PC-9 (cell line): Measurements from ENCODE around the gene DDX49. TPM values are rescaled to one million over a fixed set of nuclear protein-coding genes. Genes with fewer than 3 reads are reported as not detected.

Experiments
- BruUV-seq: library from RNA; stranded (reverse); fragments of 400-500 nt; replicated peaks from 2 replicates; lab custom pipeline; 2021; lab: Mats Ljungman, UMichigan
- CTCF ChIA-PET: fragments of 300-600 bp; sonication (Branson Sonifier 250); formaldehyde crosslinking; loops from one replicate; lab custom pipeline; 2022; ENCODE audit warnings: antibody characterized with exemption; lab: Charles Lee
- POLR2A ChIA-PET: fragments of 300-600 bp; sonication (Branson Sonifier 250); formaldehyde crosslinking; loops from one replicate; lab custom pipeline; 2022; ENCODE audit warnings: antibody characterized with exemption; ENCODE audit not compliant: unreplicated experiment; lab: Charles Lee
- DNase-seq, 2 experiments: peaks; one replicate each; pipeline versions ENCODE4 v3.0.0 to v3.0.0-alpha.2; 2015 to 2022; ENCODE audit warnings: mixed read lengths in 1 of 2
- H2AFZ ChIP-seq: fragments of 200-600 bp; sonication (generic); 2 replicates; pipeline ENCODE4 v1.8.1; 2017; ENCODE audit warnings: antibody characterized with exemption
- H3F3A ChIP-seq: fragments of 200-600 bp; sonication (generic); 2 replicates; pipeline ENCODE4 v1.8.1; 2017; ENCODE audit warnings: antibody characterized with exemption, mild to moderate bottlenecking, low read depth; ENCODE audit not compliant: insufficient read depth
- H3K27ac ChIP-seq: fragments of 200-600 bp; sonication (generic); 2 replicates; pipeline ENCODE4 v1.6.1; 2016; ENCODE audit warnings: mixed run types
- H3K27me3 ChIP-seq: fragments of 200-600 bp; sonication (generic); 2 replicates; pipeline ENCODE4 v1.6.1; 2016; ENCODE audit warnings: low read depth, mixed run types; ENCODE audit not compliant: insufficient read depth
- H3K36me3 ChIP-seq: fragments of 200-600 bp; sonication (generic); 2 replicates; pipeline ENCODE4 v1.6.1; 2016; ENCODE audit warnings: low read depth, mixed run types
- H3K4me1 ChIP-seq: fragments of 200-600 bp; sonication (generic); replicated peaks from 2 replicates; pipeline ENCODE4 v1.6.1; 2016; ENCODE audit warnings: mixed run types; ENCODE audit not compliant: insufficient read depth
- H3K4me2 ChIP-seq: fragments of 200-600 bp; sonication (generic); 2 replicates; pipeline ENCODE4 v1.6.1; 2017; ENCODE audit warnings: mixed run types
- H3K4me3 ChIP-seq: fragments of 200-600 bp; sonication (generic); 2 replicates; pipeline ENCODE4 v1.6.1; 2016; ENCODE audit warnings: mixed run types
- H3K79me2 ChIP-seq: fragments of 200-600 bp; sonication (generic); 2 replicates; pipeline ENCODE4 v1.6.1; 2017; ENCODE audit warnings: low read depth, mixed run types
- H3K9me2 ChIP-seq: fragments of 200-600 bp; sonication (generic); 2 replicates; pipeline ENCODE4 v1.8.1; 2017; ENCODE audit warnings: mild to moderate bottlenecking; ENCODE audit not compliant: insufficient read depth
- H3K9me3 ChIP-seq: fragments of 200-600 bp; sonication (generic); 2 replicates; pipeline ENCODE4 v1.8.1; 2016; ENCODE audit warnings: low read depth; ENCODE audit not compliant: insufficient read depth
- H4K20me1 ChIP-seq: fragments of 200-600 bp; sonication (generic); 2 replicates; pipeline ENCODE4 v1.8.1; 2017; ENCODE audit not compliant: insufficient read depth
- EZH2 ChIP-seq: fragments of 200-600 bp; sonication (generic); IDR thresholded peaks from 2 replicates; pipeline ENCODE4 v1.8.0; 2017; ENCODE audit warnings: antibody characterized with exemption, low read depth
- intact Hi-C: fragments of 100-400 bp; cut with micrococcal nuclease; formaldehyde crosslinking; loops from one replicate; pipeline ENCODE4 v1.10.0; 2022; ENCODE audit not compliant: unreplicated experiment
- total RNA-seq: library from RNA; stranded (reverse); gene quantifications from 2 replicates; pipeline ENCODE4 v1.2.3, GENCODE V29; 2021
- TF ChIP-seq, protein P1 (sequence below): fragments of 200-600 bp; sonication (generic); conservative IDR thresholded peaks from 2 replicates; pipeline ENCODE4 v1.6.1; 2017; ENCODE audit warnings: mixed run types, antibody characterized with exemption, mild to moderate bottlenecking, moderate library complexity

The DDX49 gene
- total RNA-seq, 1 experiment from 2014 or later: 41.2 TPM

DNA sequence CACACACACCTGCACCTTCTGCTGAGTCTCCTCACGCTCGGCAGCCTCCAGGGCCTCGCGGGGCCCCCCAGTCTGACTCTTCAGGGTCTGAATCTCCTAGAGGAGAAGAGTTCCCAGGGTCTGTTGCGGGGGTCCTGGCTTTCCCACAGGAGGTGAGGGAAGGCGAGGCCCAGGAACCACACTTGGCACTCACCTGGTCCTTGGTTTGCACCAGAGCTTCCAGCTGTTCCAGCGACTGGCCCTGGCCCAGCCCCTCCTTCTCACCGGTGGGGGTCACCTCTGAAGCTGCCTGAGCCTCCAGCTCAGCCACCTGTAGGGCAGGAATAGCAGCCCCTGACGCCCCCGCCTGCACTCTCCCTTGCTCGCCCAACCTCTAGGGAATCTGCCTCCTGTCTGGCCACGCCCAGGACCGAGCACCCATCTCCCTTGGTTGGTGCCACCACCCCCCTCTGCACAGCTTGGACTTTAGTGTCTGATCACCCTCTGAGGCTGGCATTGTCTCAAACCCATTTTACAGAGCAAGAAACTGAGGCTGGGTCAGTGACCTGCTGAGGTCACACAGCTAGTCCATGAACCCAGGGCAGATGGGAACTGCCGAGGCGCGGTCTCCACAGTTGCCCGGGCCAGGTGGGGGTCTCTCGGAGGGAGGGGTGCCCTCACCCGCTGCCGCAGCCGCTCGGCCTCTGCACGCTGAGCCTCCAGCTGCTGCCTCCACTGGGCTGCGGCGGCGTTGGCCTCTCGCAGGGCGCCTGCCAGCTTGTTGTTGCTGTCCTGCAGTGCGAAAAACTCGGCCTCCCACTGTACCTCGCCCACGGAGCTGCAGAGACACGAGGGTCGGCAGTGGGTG, 12.0 kb downstream of the DDX49 start:
- CTCF ChIA-PET: no interaction called here
- Histone ChIP-seq H3K9me3 (no peaks in the 10 kb centered on the region), H3K27ac (no peak overlapping the region), H3K36me3 (peaks cover 18% of the 10 kb centered on the region; the same call in 1 of the 2 replicates), H2AFZ (no peak overlapping the region), H3K4me2 (no peak overlapping the region), H3K27me3 (no peaks in the 10 kb centered on the region), H3K79me2 (no peaks in the 10 kb centered on the region), H3K4me1 (no peaks in the 10 kb centered on the region), H3K4me3 (no peak overlapping the region), H3F3A (peaks cover 51% of the 10 kb centered on the region), H4K20me1 (peaks cover 23% of the 10 kb centered on the region), H3K9me2 (no peaks in the 10 kb centered on the region)
- no TSS peak for BruUV-seq
- TF ChIP-seq, protein P1, sequence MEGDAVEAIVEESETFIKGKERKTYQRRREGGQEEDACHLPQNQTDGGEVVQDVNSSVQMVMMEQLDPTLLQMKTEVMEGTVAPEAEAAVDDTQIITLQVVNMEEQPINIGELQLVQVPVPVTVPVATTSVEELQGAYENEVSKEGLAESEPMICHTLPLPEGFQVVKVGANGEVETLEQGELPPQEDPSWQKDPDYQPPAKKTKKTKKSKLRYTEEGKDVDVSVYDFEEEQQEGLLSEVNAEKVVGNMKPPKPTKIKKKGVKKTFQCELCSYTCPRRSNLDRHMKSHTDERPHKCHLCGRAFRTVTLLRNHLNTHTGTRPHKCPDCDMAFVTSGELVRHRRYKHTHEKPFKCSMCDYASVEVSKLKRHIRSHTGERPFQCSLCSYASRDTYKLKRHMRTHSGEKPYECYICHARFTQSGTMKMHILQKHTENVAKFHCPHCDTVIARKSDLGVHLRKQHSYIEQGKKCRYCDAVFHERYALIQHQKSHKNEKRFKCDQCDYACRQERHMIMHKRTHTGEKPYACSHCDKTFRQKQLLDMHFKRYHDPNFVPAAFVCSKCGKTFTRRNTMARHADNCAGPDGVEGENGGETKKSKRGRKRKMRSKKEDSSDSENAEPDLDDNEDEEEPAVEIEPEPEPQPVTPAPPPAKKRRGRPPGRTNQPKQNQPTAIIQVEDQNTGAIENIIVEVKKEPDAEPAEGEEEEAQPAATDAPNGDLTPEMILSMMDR: no peak
- no peak for TF ChIP-seq EZH2
- intact Hi-C loops: no loop called here
- POLR2A ChIA-PET: no interaction called here
- DNase-seq: no peak

DNA sequence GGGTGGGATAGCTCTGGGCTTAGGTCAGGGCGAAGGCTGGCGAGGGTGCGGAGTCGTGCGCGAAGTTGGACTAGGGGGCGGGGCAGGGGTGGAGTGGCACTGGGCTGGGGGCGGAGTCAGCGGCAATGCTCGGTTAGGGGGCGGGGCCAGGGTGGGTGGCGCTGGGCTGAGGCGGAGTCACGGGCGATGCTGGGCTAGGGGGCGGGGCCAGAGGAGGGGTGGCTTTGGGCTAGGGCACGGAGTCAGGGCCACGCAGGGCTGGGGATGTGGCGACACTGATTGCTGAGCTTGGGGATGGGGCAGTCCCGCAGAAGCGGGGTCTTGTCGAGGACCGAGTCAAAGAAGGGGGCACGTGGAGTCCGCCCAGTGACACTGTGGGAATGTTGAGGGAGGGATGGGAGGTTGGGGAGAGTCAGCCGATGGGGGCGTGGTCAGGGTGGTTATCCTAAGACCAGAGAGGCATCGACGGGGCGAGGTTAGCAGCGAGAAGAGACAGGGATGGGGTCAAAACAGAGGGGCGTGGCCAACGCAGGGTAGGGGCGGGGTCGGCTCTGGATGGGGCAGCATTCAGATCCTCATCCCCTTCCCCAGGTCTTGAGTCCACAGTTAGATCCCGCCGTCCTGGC, 12.8 kb downstream of the DDX49 start:
- CTCF ChIA-PET: no interaction called here
- H3K27me3 ChIP-seq: no peaks in the 10 kb centered on the region
- no peak overlapping the region for H3K4me2 ChIP-seq
- H3K36me3 ChIP-seq: peaks cover 14% of the 10 kb centered on the region; the same call in 1 of the 2 replicates
- TF ChIP-seq EZH2: no peak
- TF ChIP-seq, protein P1: no peak
- no peak overlapping the region for H3K4me3 ChIP-seq
- H4K20me1 ChIP-seq: peaks cover 20% of the 10 kb centered on the region
- H3K4me1 ChIP-seq: no peaks in the 10 kb centered on the region
- peaks cover 43% of the 10 kb centered on the region for H3F3A ChIP-seq
- no peak overlapping the region for H2AFZ ChIP-seq
- H3K79me2 ChIP-seq: no peaks in the 10 kb centered on the region
- POLR2A ChIA-PET: no interaction called here
- intact Hi-C loops: no loop called here
- no peak overlapping the region for H3K27ac ChIP-seq
- H3K9me2 ChIP-seq: no peaks in the 10 kb centered on the region
- DNase-seq: peak in 1 of 2 experiments; percentile 14
- H3K9me3 ChIP-seq: no peaks in the 10 kb centered on the region
- no TSS peak for BruUV-seq

DNA sequence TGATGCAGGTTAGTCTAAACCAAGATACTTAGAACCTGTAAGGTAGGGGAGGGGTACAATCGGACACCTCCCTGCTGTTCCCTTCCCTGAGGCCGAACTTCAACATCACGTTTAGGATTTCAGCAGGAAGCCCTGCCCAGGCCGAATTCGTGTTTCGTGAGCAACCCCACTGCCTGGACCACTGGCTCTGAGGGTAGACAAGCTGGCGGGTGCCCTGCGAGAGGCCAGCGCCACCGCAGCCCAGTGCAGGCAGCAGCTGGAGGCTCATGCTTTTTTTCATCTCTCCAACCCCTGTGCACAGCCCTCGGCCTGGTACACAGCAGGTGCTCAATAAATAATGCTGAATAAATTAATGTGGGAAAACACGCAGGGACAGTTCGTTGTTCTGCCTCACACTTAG, 13.8 kb downstream of the DDX49 start:
- TF ChIP-seq EZH2: no peak
- TF ChIP-seq, protein P1: no peak
- intact Hi-C loops: no loop called here
- DNase-seq: no peak
- CTCF ChIA-PET: no interaction called here
- Histone ChIP-seq H3F3A (peaks cover 41% of the 10 kb centered on the region), H3K4me2 (no peak overlapping the region), H2AFZ (no peak overlapping the region), H3K27me3 (no peaks in the 10 kb centered on the region), H3K36me3 (peaks cover 16% of the 10 kb centered on the region), H3K27ac (no peak overlapping the region), H3K4me3 (no peak overlapping the region), H3K4me1 (no peaks in the 10 kb centered on the region), H3K9me2 (no peaks in the 10 kb centered on the region), H4K20me1 (peaks cover 12% of the 10 kb centered on the region), H3K79me2 (0 out of 2 replicates have a peak, but pooled peaks cover 5% of the 10 kb centered on the region), H3K9me3 (no peaks in the 10 kb centered on the region)
- BruUV-seq: no TSS peak
- POLR2A ChIA-PET: no interaction called here
